Measurements from ENCODE around the gene EML6. TPM values are rescaled to one million over a fixed set of nuclear protein-coding genes. Genes with fewer than 3 reads are reported as not detected.

EML6 gene
- total RNA-seq, 3 donors from 2014 or later = 3.4 to 7.3 (median 5.3) TPM

DNA sequence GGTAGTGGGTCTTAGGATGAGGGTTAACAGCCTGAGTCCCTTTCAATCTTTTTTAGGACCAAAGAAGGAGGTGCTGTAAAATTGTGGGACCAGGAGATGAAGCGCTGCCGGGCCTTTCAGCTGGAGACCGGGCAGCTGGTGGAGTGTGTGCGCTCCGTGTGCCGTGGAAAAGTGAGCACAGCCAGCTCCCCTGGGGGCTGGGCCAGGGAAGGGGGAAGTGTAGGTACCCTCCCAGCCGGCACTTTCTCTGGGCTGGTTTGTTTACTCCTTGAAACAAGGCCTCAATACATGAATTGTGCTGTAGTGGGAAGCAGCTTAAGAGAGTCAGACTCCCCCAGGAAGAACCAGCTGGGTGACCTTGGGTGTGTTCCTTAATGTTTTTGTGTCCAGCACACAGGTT is 236.7 kb downstream of the EML6 start:
- intact Hi-C loops (cut with DNase I, micrococcal nuclease) = no loop called here
- no peak overlapping the region for H3K4me3 ChIP-seq
- DNase-seq = no peak

DNA sequence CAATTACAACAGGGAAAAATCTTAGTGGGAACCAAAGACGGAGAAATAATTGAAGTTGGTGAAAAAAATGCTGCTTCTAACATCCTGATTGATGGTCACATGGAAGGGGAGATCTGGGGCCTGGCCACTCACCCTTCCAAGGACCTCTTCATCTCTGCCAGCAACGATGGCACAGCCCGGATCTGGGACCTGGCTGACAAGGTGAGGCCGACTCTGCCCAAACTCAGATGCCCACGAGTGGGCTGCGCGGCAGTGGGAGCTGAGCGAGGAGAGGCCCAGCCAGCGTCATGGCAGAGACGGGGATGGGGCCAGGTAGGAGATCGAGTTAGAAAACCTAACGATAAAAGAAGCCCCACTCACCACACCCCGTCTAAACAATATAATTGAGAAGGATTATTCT is 239.0 kb downstream of the EML6 start:
- DNase-seq = no peak
- intact Hi-C loops (cut with DNase I, micrococcal nuclease) = no loop called here
- TF ChIP-seq, protein P1, sequence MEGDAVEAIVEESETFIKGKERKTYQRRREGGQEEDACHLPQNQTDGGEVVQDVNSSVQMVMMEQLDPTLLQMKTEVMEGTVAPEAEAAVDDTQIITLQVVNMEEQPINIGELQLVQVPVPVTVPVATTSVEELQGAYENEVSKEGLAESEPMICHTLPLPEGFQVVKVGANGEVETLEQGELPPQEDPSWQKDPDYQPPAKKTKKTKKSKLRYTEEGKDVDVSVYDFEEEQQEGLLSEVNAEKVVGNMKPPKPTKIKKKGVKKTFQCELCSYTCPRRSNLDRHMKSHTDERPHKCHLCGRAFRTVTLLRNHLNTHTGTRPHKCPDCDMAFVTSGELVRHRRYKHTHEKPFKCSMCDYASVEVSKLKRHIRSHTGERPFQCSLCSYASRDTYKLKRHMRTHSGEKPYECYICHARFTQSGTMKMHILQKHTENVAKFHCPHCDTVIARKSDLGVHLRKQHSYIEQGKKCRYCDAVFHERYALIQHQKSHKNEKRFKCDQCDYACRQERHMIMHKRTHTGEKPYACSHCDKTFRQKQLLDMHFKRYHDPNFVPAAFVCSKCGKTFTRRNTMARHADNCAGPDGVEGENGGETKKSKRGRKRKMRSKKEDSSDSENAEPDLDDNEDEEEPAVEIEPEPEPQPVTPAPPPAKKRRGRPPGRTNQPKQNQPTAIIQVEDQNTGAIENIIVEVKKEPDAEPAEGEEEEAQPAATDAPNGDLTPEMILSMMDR (IDR thresholded peaks at IDR 0.05) = no peak
- Histone ChIP-seq H3K4me1 (ENCODE audit: low read depth) (peaks cover 4% of the 10 kb centered on the region), H3K9me3 (no peaks in the 10 kb centered on the region), H3K36me3 (ENCODE audit: low read depth) (no peaks in the 10 kb centered on the region), H3K4me3 (no peak overlapping the region)
- no peak for ATAC-seq

More for the DNA sequence above, 236.7 kb downstream of the EML6 start:
- Histone ChIP-seq H3K36me3 (ENCODE audit: low read depth) (no peaks in the 10 kb centered on the region), H3K9me3 (no peaks in the 10 kb centered on the region), H3K4me1 (ENCODE audit: low read depth) (peaks cover 4% of the 10 kb centered on the region)
- TF ChIP-seq, protein P1 (IDR thresholded peaks at IDR 0.05) = no peak
- no peak for ATAC-seq

- no peaks in the 10 kb centered on the region for H3K9me3 ChIP-seq
- intact Hi-C loops (cut with DNase I, micrococcal nuclease) = no loop called here
- TF ChIP-seq, protein P1 (IDR thresholded peaks at IDR 0.05) = no peak
- peaks cover 4% of the 10 kb centered on the region for H3K4me1 ChIP-seq (ENCODE audit: low read depth)
- no peaks in the 10 kb centered on the region for H3K36me3 ChIP-seq (ENCODE audit: low read depth)
- no peak overlapping the region for H3K4me3 ChIP-seq
- DNase-seq = no peak
- ATAC-seq = peak; percentile 72
Observed at GRCh38 chr2:54962935-54963440, 239.5 kb downstream of the EML6 start.

DNA sequence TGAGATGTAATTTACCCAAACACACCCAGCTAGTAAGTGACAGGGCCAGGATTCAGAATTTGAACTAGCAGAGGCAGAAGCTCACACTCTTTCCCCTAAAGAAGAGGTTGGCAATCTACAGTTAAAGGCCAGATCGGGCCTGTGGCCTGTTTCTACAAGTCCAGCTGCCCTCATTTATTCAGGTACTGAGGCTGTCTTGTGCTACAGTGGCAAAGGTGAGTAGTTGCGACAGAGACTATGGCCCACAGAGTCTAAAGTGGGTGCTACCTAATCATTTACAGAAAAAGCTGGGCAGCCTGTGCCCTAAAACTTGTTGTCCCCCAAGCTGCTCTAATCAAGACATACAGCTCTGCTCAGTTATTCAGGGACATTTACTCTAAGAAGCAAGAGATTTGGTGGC is 240.0 kb downstream of the EML6 start:
- TF ChIP-seq, protein P1 (IDR thresholded peaks at IDR 0.05) = no peak
- peak; percentile 7 for ATAC-seq
- Histone ChIP-seq H3K9me3 (no peaks in the 10 kb centered on the region), H3K4me1 (ENCODE audit: low read depth) (peaks cover 4% of the 10 kb centered on the region), H3K36me3 (ENCODE audit: low read depth) (no peaks in the 10 kb centered on the region), H3K4me3 (no peak overlapping the region)
- intact Hi-C loops (cut with DNase I, micrococcal nuclease) = no loop called here
- DNase-seq = no peak

DNA sequence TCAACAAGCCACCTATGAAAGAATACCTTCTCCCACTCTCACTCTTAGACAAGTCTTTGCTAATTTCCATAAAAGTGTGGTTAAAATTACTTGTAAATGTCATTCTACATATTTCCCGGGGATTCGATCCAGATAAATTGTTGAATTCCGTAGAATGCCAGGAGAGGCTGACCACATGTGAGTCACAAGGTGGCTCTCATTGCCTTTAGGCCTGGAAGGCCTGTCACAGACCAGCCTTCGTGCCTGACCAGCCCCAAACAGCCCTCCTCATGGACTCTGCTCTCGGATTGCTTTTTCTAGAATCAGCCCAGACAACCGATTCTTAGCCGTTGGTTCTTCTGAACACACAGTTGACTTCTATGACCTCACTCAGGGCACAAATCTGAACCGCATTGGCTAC is 240.8 kb downstream of the EML6 start:
- Histone ChIP-seq H3K4me3 (no peak overlapping the region), H3K9me3 (no peaks in the 10 kb centered on the region), H3K36me3 (ENCODE audit: low read depth) (no peaks in the 10 kb centered on the region), H3K4me1 (ENCODE audit: low read depth) (peaks cover 4% of the 10 kb centered on the region)
- no peak for DNase-seq
- TF ChIP-seq, protein P1 (IDR thresholded peaks at IDR 0.05) = no peak
- intact Hi-C loops (cut with DNase I, micrococcal nuclease) = no loop called here
- ATAC-seq = no peak

DNA sequence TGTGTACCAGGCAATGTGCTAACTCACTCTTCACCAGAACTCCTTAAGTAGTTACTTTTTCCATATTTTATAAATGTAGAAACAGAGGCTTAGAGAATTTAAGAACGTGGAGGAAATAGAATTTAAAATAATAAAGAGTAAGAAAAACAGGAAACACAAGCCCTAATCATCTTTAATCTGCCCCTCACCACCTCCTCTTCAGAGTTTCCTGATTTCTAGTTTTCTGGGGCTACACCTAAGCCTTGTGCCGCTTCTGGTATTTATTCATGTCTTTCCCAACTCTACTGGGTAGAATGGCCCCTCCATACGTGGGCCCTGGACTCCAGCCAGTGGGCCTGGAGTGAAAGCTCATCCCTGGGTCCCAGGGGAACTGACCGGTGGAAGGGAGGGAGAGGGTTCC is 241.4 kb downstream of the EML6 start:
- no peak for DNase-seq
- Histone ChIP-seq H3K36me3 (ENCODE audit: low read depth) (no peaks in the 10 kb centered on the region), H3K4me3 (no peak overlapping the region), H3K9me3 (no peaks in the 10 kb centered on the region), H3K4me1 (ENCODE audit: low read depth) (peaks cover 4% of the 10 kb centered on the region)
- TF ChIP-seq, protein P1 (IDR thresholded peaks at IDR 0.05) = no peak
- intact Hi-C loops (cut with DNase I, micrococcal nuclease) = no loop called here
- no peak for ATAC-seq

Measured in mucosa of descending colon (tissue), 3 donors.